GM18519 (cell line): ENCODE results near the gene MAPKAP1.

ENCODE experiments used
- ATAC-seq: cut with Tn5 transposase; IDR thresholded peaks from one replicate; pipeline ENCODE4 v1.9.1; 2021; ENCODE audit warnings: mild to moderate bottlenecking, moderate library complexity; ENCODE audit not compliant: unreplicated experiment, low FRiP score

MAPKAP1 gene

GRCh38 chr9:125611121-125611765 is 95.8 kb downstream of the MAPKAP1 start:
- ATAC-seq = no peak

GRCh38 chr9:125609744-125610143 is 97.3 kb downstream of the MAPKAP1 start:
- no peak for ATAC-seq

GRCh38 chr9:125608489-125609224 is 98.4 kb downstream of the MAPKAP1 start:
- no peak for ATAC-seq

GRCh38 chr9:125604196-125604595 is 102.8 kb downstream of the MAPKAP1 start:
- ATAC-seq = no peak

- ATAC-seq = no peak
Measured at GRCh38 chr9:125603478-125604021, 103.5 kb downstream of the MAPKAP1 start.

- no peak for ATAC-seq
Measured at GRCh38 chr9:125601961-125602360, 105.0 kb downstream of the MAPKAP1 start.

GRCh38 chr9:125600194-125600593 is 106.8 kb downstream of the MAPKAP1 start:
- no peak for ATAC-seq

GRCh38 chr9:125594223-125594610 is 112.8 kb downstream of the MAPKAP1 start:
- ATAC-seq = no peak

GRCh38 chr9:125593581-125594222 is 113.3 kb downstream of the MAPKAP1 start:
- ATAC-seq = no peak

GRCh38 chr9:125591888-125592287 is 115.1 kb downstream of the MAPKAP1 start:
- ATAC-seq = no peak

GRCh38 chr9:125591245-125591644 is 115.8 kb downstream of the MAPKAP1 start:
- no peak for ATAC-seq

- no peak for ATAC-seq
Measured at GRCh38 chr9:125589287-125589686, 117.7 kb downstream of the MAPKAP1 start.

GRCh38 chr9:125587819-125588460 is 119.1 kb downstream of the MAPKAP1 start:
- ATAC-seq = no peak

GRCh38 chr9:125586172-125586511 is 120.9 kb downstream of the MAPKAP1 start:
- ATAC-seq = no peak

GRCh38 chr9:125585503-125586171 is 121.4 kb downstream of the MAPKAP1 start:
- ATAC-seq = no peak

- no peak for ATAC-seq
Measured at GRCh38 chr9:125580701-125581286, 126.2 kb downstream of the MAPKAP1 start.

GRCh38 chr9:125579030-125579932 is 127.7 kb downstream of the MAPKAP1 start:
- no peak for ATAC-seq

GRCh38 chr9:125574126-125574877 is 132.7 kb downstream of the MAPKAP1 start:
- ATAC-seq = no peak
